GM18498 (cell line): ENCODE data around the gene THEMIS.
"Not testable (repeated sequence)": the region's sequence is repeated elsewhere in the genome, so short reads cannot be mapped to it uniquely, and the experiment has no call there.

ENCODE experiments used
- ATAC-seq: cut with Tn5 transposase; IDR thresholded peaks from one replicate; pipeline ENCODE4 v1.9.1; 2021; ENCODE audit warnings: mild to moderate bottlenecking, moderate library complexity; ENCODE audit not compliant: unreplicated experiment

Gene THEMIS, protein sequence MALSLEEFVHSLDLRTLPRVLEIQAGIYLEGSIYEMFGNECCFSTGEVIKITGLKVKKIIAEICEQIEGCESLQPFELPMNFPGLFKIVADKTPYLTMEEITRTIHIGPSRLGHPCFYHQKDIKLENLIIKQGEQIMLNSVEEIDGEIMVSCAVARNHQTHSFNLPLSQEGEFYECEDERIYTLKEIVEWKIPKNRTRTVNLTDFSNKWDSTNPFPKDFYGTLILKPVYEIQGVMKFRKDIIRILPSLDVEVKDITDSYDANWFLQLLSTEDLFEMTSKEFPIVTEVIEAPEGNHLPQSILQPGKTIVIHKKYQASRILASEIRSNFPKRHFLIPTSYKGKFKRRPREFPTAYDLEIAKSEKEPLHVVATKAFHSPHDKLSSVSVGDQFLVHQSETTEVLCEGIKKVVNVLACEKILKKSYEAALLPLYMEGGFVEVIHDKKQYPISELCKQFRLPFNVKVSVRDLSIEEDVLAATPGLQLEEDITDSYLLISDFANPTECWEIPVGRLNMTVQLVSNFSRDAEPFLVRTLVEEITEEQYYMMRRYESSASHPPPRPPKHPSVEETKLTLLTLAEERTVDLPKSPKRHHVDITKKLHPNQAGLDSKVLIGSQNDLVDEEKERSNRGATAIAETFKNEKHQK

DNA sequence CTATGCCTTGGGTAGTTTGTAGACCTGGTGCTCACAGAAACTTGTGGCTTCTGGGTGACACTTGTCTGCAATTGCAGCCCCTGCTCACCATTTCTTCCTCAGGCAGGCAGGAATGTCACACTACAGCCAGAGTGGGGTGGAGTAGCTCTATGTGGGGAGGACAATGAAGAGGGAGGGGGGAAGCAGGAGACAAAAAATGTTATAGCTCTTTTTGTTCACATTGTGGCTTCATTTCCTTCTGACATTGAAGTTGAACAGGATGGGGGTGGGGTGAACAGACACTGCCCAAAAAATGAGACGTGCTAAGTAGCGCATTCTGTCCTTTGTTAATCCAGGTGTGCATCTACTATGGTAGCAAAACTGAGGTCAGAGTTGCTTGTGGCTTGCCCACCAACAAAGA lies at the start of gene THEMIS:
Gene THEMIS (minus strand): TSS at position 124 of the 400 bp plus-strand sequence. CDS start 126 bp downstream, outside the sequence.
- ATAC-seq: no peak

DNA sequence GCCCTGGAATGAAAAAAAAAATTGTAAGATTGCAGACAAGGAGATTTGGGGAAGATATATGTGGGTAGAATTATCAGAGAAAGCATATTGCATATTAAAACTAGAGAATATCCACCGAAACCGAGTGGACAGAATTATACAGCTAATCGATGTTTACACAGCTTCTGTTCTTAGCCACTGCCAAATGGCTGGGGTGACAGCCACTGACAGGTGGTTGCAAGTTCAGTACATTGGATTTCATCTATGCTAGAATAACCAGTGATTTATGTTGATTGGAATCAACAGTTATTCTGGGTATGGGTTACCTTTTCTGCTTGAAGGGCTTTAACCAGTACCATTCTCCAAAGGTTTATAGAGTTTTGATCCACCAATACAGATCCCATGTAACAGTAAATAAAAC lies 48.4 kb upstream of the THEMIS start:
- no peak for ATAC-seq

DNA sequence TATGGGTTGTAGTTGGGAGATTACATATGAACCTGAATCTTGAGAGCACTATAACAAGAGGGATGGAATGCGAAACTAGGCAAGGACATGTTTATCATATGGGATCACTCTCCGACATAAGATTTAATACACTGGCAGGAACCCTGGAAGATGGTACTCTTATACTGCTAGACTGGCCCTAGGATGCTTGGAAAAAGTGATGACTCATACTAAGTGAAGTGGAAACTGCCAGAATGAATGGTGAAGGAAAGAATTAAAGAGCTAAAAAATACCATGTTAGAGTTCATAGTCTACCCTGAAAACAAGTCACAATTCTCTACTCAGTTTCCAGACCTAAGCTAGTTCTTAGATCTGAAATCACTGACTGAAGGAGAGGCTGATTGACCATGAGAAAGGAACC lies 45.5 kb upstream of the THEMIS start:
- no peak for ATAC-seq

DNA sequence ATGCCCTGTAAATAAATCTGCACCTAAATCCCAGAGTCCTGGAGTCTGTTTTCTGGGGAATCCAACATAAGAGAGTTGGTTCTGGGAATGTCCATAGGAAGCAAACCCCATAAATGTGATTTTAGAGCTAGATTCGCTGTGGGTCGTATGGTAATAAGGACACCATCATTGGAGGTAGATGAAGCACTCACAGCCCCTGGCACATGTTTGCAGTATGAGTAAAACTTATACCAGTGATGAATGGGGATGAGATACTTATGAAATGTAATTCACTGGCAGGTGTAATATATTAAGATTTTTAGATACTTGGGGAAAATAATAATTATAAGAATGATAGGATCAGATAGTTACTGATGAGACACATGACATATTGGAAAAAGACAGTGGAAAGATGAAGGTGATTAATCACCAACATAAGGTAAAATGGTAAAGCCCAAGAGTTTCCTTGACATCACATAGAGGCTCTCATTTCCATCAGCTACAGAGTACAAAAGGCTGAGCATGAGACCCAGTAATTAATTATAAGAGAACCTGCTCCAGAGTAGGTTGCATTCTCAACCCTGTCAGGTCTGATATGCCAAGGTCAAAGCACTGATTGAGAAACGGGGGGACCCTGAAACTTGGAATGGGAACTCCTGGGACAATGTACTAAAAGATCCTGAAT lies 44.7 kb upstream of the THEMIS start:
- no peak for ATAC-seq

DNA sequence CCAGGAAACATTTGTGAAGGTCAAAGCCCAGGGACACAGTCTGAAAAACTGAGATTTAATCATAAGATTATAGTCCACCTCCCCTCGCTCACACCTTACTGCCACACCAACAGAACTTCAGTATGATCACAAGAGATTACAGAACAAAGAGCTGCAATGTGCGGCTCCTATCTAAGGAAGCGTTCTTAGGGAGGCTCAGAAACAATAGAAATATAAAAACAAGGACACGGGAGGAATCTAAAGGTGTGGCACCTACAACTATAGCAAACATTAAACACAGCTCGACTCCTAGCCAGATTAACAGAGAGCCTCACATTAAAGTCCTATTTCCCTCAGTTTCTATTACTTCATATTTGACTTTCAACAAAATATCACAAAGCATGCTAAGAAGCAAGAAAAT lies 40.4 kb upstream of the THEMIS start:
- no peak for ATAC-seq

DNA sequence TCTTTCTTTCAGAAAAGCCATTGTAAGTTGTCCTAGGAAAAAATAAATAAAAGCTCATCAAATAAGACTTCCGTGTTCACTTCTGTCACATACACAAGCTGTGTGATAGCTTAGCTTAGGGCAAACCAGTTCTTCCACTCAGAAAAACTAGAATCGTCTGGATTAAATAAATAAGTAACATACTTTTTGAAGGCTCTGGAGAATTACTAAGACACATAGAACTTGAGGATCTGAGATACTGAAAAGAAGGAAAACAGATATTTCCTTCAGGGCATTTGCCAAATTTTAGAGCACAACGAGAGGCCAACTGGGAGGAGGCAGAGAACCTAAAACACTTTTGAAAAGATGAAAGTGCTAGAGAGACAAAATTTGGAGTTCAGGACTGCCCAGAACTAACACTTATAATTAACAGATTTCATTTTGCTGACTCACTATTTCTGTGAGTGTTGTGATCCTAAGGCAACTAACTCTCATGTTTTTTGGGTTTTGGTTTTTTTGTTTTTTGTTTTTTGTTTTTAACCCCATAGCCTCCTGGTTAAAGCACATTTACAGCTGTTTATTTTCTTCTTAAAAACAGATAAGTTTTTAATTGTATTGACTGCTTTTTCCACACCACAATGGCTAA lies 38.7 kb upstream of the THEMIS start:
- ATAC-seq: no peak

DNA sequence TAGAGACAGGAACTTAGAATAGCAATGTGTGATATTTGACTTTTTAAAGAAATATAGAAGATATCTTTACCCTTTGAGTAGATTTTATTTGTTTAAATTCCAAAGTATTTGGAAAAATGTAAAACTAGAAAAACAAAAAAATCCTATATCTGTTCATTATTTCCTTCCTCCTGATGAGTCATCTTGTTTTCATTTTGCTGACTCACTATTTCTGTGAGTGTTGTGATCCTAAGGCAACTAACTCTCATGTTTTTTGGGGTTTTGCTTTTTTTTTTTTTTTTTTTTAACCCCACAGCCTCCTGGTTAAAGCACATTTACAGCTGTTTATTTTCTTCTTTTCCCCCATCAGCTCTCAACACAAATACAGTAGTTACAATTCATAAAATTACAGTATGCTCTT lies 37.8 kb upstream of the THEMIS start:
- no peak for ATAC-seq

DNA sequence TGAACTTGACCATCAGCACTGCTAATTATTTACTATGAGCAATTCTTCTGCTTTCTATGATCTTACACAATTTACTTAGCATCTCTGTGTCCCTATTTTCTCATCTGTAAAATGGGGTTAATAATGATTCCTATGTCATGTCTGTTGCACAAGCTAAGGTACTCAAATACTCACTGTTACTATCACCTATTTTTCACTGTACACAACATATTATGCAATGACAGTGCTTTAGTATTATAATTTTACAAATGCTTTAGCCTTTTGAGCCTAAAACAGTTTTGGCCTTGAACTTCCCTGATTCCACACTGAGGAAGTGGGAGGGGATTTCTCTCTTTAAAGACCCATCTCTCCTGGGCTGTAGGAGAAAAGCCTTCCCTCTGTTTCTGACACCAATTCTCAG lies 36.9 kb upstream of the THEMIS start:
- no peak for ATAC-seq

DNA sequence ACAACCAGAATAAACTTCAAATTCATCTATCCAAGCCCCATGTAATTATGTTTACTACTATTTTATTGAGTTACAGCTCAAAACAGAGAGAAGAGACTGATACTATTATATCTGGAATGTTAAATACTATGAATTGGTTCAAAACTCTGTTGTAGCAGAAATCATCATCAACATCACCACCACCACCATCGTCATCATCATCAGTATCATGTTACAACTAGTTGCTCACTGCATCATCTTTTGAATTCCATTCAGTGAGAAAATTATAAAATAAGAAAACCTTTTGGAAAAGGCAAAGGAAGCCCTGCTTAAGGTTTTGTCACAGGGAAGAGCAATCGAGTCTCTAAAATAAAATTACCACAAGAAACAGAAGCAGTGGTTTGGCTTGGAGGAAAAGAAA lies 36.2 kb upstream of the THEMIS start:
- ATAC-seq: no peak

DNA sequence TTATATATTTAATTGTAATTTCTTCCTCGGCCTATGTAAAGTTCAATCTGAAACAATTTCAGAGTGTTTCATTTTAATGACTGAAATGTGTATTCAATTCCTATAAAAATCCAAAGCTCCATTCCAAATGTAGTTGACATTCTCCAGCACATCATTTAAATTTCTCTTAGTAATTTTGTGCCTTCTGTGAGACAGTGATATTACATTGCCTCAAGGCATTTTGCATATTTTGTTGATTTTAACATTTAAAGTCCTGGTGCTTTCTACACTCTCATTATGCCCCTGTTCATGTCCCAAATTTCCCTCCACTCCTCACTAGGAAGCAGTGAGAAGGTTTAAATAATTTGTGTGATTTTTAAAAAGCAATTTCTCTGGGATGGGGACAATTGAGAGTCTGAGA lies 34.1 kb upstream of the THEMIS start:
- no peak for ATAC-seq

DNA sequence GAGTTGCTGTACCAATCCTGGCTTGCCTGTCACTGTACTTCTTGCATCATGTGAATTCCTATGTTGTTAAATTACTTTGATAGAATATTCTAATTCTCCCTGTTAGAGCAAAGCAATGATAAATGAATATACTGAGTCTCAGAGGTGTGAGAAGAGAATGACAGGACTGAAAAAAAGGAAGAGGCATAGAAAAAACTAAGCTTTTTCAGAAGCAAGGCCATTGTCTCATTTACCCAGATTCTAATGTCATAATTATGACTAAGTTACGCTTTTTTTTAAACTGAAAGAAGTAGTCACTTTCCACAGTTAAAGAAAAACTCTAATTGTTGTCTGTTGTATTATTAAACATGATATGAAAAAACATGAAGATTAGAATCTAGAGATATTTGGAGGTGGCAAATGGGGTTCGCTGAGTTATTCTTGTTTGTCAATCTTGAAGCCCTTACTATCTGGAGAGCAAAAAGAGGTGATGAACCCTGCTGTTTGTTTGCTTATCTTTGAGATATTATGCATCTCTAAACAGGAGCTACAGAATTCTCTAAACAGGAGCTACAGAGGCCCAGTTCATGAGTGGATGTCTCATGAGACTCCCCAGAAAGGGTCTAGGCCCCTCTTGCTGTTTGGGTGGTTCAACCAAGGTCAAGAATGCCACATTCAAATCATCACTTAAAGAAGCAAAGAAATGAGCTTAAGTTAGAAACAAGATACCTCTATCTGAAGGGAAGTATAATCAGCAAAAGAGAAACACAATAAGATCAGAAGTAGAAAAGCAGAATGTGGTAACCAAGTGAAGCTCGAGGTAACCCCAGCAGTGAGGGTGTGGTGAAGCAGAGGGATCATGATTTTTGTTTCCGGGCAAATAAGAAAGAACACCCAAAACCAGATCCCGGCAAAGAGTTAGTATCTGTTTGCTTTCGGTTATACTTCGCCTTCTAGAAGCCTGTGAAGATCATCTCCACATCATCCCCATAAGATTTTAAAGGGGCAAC lies 33.3 kb upstream of the THEMIS start:
- ATAC-seq: no peak

DNA sequence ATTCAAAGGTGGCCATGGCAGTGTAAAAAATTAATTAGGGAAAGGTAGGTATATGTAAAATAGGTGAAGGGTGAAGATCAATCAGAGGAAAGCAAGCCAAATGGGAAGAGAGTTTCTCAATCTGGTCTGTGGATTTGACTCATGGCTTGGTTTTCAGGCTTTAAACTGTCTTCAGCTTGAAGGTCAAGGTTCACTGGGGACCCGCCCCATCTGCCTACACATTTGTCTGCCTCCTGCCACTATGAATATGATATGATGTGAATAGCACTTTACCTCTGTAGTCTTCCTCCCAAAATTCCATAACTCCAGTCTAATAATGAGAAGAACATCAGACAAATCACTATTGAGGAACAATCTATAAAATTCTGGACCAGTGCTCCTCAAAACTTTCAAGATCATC lies 32.3 kb upstream of the THEMIS start:
- ATAC-seq: no peak

DNA sequence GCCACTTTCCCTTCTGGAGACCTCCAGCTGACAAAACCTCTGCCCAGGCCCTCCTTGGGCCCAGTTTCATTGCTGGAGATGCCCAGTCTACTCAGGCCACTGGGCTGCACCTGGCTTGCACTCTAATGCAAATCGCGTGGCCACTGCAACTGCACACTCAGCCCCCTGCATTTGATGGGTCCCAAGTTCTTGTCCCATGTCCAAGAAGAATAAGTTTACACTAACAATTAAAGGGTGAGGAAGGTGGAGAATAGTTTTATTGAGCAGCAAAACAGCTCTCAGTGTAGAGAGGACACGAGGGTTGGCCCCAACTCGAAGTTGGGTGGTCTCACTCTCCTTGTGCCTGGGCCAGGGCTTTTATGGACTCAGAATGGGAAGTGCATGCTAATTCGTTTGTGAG lies 31.9 kb upstream of the THEMIS start:
- ATAC-seq: no peak

DNA sequence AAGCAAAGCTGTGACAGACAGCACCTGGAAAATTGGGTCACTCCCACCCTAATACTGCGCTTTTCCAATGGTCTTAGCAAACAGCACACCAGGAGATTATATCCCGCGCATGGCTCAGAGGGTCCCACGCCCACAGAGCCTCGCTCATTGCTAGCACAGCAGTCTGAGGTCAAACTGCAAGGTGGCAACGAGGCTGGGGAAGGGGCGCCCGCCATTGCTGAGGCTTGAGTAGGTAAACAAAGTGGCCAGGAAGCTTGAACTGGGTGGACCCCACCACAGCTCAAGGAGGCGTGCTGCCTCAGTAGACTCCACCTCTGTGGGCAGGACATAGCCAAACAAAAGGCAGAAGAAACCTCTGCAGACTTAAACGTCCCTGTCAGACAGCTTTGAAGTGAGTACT lies 25.6 kb upstream of the THEMIS start:
- ATAC-seq: not testable (repeated sequence)

DNA sequence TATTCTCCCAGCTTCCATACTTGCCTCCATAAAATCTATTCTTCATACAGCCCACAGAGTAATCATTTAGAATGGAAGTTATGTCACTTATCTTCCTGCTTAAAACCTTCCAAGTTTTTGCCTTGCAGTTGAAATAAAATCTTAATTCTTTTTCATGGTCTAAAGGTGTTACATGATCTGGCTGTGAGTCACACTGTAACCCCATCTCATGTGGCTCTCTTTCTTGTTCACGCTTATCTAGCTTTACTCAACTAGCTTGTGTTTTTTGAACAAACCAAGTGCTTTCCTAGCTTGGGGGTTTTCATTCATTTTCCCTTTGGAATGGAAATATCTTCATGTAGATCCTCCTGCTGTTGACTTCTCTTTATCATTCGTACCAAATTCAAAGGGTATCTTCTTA lies 23.6 kb upstream of the THEMIS start:
- no peak for ATAC-seq

DNA sequence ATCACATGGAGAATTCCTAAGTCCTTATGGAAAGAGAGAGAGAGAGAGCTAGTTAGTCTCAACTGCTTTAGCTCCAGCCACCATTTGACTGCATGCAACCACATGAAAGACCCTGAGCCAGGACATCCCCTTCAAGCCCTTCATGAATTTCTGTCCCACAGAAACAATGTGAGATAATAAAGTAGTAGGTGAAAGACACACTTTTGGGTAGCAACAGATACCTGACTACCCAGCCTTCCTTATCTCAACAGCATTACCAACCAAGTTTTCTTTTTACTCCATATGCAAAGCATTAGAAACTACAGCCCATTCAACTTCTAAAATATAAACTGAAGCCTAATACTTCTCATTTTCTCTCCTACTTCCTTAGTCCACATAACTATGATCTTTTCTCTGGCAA lies 23.2 kb upstream of the THEMIS start:
- ATAC-seq: no peak

DNA sequence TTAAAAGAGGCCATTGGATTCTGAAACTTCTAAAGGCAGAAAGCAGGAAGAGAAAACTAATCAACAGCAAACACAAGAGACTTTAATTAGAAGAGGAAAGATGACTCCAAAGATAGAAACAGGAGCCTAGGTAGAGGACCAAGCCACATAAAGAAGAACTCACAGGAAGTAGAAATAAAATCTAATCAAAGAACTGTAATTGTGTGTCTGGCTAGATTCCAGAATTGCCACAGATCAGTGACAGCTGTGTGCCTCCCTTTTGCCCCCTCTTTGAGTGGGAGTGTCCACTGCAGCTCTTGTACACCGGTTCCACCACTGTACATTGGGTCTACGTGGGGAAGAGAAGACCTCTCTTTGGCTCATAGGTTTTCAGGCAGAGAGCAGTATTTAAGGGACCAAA lies 22.3 kb upstream of the THEMIS start:
- no peak for ATAC-seq

DNA sequence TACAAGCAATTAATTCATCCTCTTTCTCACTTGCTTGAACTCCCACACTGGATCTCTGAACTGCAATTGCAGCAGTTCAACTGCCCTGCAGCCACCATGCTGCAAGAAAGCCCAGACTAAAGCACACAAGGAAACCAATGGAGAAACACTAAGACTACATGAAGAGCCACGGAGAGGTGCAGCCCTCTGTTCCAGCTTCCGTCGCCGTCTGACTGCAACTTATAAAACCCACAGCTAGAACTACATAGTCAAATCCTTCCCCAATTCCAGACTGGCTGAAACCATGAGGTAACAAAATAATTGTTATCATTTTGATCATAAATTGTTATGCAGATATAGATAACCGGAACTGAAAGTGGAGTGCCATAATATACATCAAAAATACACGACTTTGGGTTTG lies 21.1 kb upstream of the THEMIS start:
- ATAC-seq: no peak

DNA sequence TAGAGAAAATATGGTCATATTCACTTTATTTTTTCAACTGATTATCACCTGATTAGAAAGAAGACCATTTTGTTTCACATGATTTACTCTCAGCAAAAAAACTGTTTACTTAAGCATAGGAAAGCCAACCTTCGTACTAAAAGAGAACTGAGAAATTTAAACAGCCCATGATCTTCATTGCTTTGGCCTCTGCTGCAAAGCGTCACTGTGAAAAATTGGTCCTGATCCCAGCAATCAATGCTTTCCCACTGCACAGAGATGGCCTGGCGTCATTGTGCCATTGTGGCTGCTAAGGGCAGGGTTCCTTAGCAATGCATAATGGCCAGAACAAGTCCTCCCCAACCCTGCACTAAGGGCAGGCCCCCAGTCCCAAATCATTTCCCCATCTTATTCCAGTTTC lies 19.9 kb upstream of the THEMIS start:
- ATAC-seq: no peak
